NCI-H2029 (cell line): ENCODE results near the gene TCF12.
A peak's percentile ranks its signal among the peaks of the same experiment; 100 is the strongest.

ENCODE experiments used
- DNase-seq: peaks from one replicate; lab custom pipeline; 2025; lab: John Stamatoyannopoulos, UW

TCF12 gene

GRCh38 chr15:56918046-56918938 is at the start of gene TCF12:
Gene TCF12 (plus strand): TSS chr15:56918644. CDS start chr15:56919914, 1,270 bp downstream.
- peak; percentile 72 for DNase-seq

GRCh38 chr15:56869573-56869972 is 48.9 kb upstream of the TCF12 start:
- peak; percentile 12 for DNase-seq

- no peak for DNase-seq
These were observed 47.3 kb upstream of the TCF12 start for GRCh38 chr15:56871185-56871584.

- DNase-seq: no peak
These were observed 46.6 kb upstream of the TCF12 start for GRCh38 chr15:56871867-56872266.

- no peak for DNase-seq
These were observed 41.0 kb upstream of the TCF12 start for GRCh38 chr15:56877255-56877970.

GRCh38 chr15:56879502-56879901 is 38.9 kb upstream of the TCF12 start:
- DNase-seq: no peak

GRCh38 chr15:56883088-56883487 is 35.4 kb upstream of the TCF12 start:
- DNase-seq: no peak

GRCh38 chr15:56886363-56886931 is 32.0 kb upstream of the TCF12 start:
- DNase-seq: no peak

GRCh38 chr15:56886932-56887781 is 31.3 kb upstream of the TCF12 start:
- DNase-seq: peak; percentile 67

GRCh38 chr15:56887782-56888438 is 30.5 kb upstream of the TCF12 start:
- no peak for DNase-seq

- DNase-seq: no peak
These were observed 28.4 kb upstream of the TCF12 start for GRCh38 chr15:56890038-56890437.

- no peak for DNase-seq
These were observed 26.5 kb upstream of the TCF12 start for GRCh38 chr15:56891852-56892440.

- DNase-seq: no peak
These were observed 25.6 kb upstream of the TCF12 start for GRCh38 chr15:56892659-56893363.

GRCh38 chr15:56893364-56893678 is 25.1 kb upstream of the TCF12 start:
- no peak for DNase-seq

GRCh38 chr15:56894601-56895000 is 23.8 kb upstream of the TCF12 start:
- no peak for DNase-seq

GRCh38 chr15:56901931-56902330 is 16.5 kb upstream of the TCF12 start:
- no peak for DNase-seq

- DNase-seq: no peak
These were observed 11.7 kb upstream of the TCF12 start for GRCh38 chr15:56906766-56907165.

- DNase-seq: no peak
These were observed 7.6 kb upstream of the TCF12 start for GRCh38 chr15:56910801-56911200.

- no peak for DNase-seq
These were observed 5.2 kb upstream of the TCF12 start for GRCh38 chr15:56913241-56913640.

- DNase-seq: no peak
These were observed 4.8 kb upstream of the TCF12 start for GRCh38 chr15:56913670-56914069.

- no peak for DNase-seq
These were observed 2.6 kb upstream of the TCF12 start for GRCh38 chr15:56915888-56916287.
